NK-92 (cell line): Measurements from ENCODE around the gene PRAMEF25.
"Not testable (repeated sequence)": the region's sequence is repeated elsewhere in the genome, so short reads cannot be mapped to it uniquely, and the experiment has no call there.

Experiments
- DNase-seq: peaks from one replicate; lab custom pipeline; 2025; ENCODE audit not compliant: unreplicated experiment; lab: John Stamatoyannopoulos, UW

PRAMEF25 gene

GRCh38 chr1:13070474-13070873 lies at the start of gene PRAMEF25:
Gene PRAMEF25 (plus strand): TSS chr1:13070774. CDS start chr1:13073694, 2,920 bp downstream.
- not testable (repeated sequence) for DNase-seq

DNA sequence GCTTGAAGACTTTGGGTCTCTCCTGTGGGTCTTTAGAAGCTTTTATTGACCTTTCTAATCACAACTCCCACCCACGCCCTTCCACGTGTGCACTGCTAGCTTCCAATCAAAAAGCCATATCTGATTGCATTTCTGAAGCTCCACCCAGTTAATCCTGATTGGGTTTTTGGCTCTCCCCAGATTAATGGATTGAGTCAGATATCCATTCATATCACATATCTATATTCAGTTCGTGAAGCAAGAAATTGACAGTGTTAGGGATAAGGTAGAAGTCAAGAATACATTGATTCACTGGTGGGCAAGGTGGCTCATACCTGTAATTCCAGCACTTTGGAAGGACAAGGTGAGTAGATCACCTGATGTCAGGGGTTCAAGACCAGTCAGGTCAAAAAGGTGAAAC lies 14.1 kb upstream of the PRAMEF25 start, which contains the start of gene PRAMEF27:
Gene PRAMEF27 (minus strand): TSS at position 101 of the 400 bp plus-strand sequence. CDS start 2,916 bp downstream, outside the sequence.
- not testable (repeated sequence) for DNase-seq

- not testable (repeated sequence) for DNase-seq
Observed at GRCh38 chr1:13116754-13117153, 46.2 kb downstream of the PRAMEF25 start, which contains the start of gene HNRNPCL2. Gene HNRNPCL2 (minus strand): TSS chr1:13116854. CDS start chr1:13116400, 454 bp downstream.
